H1 (cell line): ENCODE data around the gene AAGAB. TPM values are rescaled to one million over a fixed set of nuclear protein-coding genes. Genes with fewer than 3 reads are reported as not detected.

Source experiments
- CTCF ChIA-PET: fragments of 300-600 bp; sonication (Branson Sonifier 250); formaldehyde crosslinking; loops from one replicate; lab custom pipeline; 2021; ENCODE audit not compliant: partially characterized antibody; lab: Charles Lee
- POLR2A ChIA-PET: fragments of 300-600 bp; sonication (Branson Sonifier 250); formaldehyde crosslinking; loops from one replicate; lab custom pipeline; 2021; ENCODE audit warnings: inconsistent platforms; ENCODE audit not compliant: partially characterized antibody; lab: Charles Lee
- DNase-seq, 2 experiments: peaks; one replicate each; pipeline versions ENCODE4 v3.0.0 to v3.0.0-alpha.2; 2010 to 2022; ENCODE audit warnings: low spot score in 2 of 2, low read depth in 1 of 2, mixed read lengths in 1 of 2
- FAIRE-seq: peaks from 2 replicates; lab custom pipeline; 2011; peaks lifted over from hg19 to GRCh38; lab: Jason Lieb, UNC
- H2AFZ ChIP-seq: 2 replicates; pipeline ENCODE4 v1.8.1; 2012; ENCODE audit warnings: low read length, inconsistent platforms
- H2AK5ac ChIP-seq: 2 replicates; pipeline ENCODE4 v1.6.1; 2013; ENCODE audit warnings: low read depth, low read length
- H2BK120ac ChIP-seq: replicated peaks from 2 replicates; pipeline ENCODE3; 2013; ENCODE audit warnings: low read depth, low read length, inconsistent platforms
- H2BK12ac ChIP-seq: 2 replicates; pipeline ENCODE4 v1.6.1; 2013; ENCODE audit warnings: low read depth, low read length
- H2BK15ac ChIP-seq: 2 replicates; pipeline ENCODE4 v1.6.1; 2013; ENCODE audit warnings: low read length
- H2BK20ac ChIP-seq: 2 replicates; pipeline ENCODE4 v1.6.1; 2013; ENCODE audit warnings: low read length
- H2BK5ac ChIP-seq: 2 replicates; pipeline ENCODE4 v1.6.1; 2013; ENCODE audit warnings: low read depth, low read length
- H3K14ac ChIP-seq: 2 replicates; pipeline ENCODE4 v1.6.1; 2013; ENCODE audit warnings: inconsistent platforms; ENCODE audit not compliant: insufficient read length
- H3K18ac ChIP-seq: 2 replicates; pipeline ENCODE4 v1.6.1; 2013; ENCODE audit warnings: low read length; ENCODE audit errors: extremely low read depth
- H3K23ac ChIP-seq: 2 replicates; pipeline ENCODE4 v1.6.1; 2013; ENCODE audit warnings: inconsistent platforms; ENCODE audit not compliant: insufficient read length
- H3K23me2 ChIP-seq: 2 replicates; pipeline ENCODE4 v1.6.1; 2013; ENCODE audit warnings: low read depth, low read length
- H3K27ac ChIP-seq: 2 replicates; pipeline ENCODE4 v1.6.1; 2011; ENCODE audit warnings: low read depth, low read length, inconsistent platforms
- H3K27me3 ChIP-seq, 4 experiments: replicated peaks in 1 of 4; 1 replicate in 1 of 4; 2 replicates in 3 of 4; pipeline versions ENCODE4 v1.6.1 to v1.8.1; 2011 to 2013; ENCODE audit warnings: low read length in 3 of 4, mild to moderate bottlenecking in 3 of 4, inconsistent platforms in 2 of 4, mixed read lengths in 2 of 4, moderate library complexity in 1 of 4; ENCODE audit not compliant: control insufficient read depth in 3 of 4, insufficient read depth in 3 of 4; ENCODE audit errors: extremely low read depth in 1 of 4
- H3K36me3 ChIP-seq, 4 experiments: 2 replicates each; pipeline versions ENCODE4 v1.6.1 to v1.8.1; 2011 to 2013; ENCODE audit warnings: mild to moderate bottlenecking in 4 of 4, low read length in 3 of 4, moderate library complexity in 2 of 4, control low read depth in 1 of 4, inconsistent platforms in 1 of 4; ENCODE audit not compliant: insufficient read depth in 4 of 4, control insufficient read depth in 2 of 4
- H3K4ac ChIP-seq: replicated peaks from 2 replicates; pipeline ENCODE3; 2013; ENCODE audit warnings: low read length, low read depth, mixed read lengths, inconsistent platforms; ENCODE audit not compliant: insufficient read length
- H3K4me1 ChIP-seq, 4 experiments: replicated peaks in 1 of 4; 1 replicate in 1 of 4; 2 replicates in 3 of 4; pipeline versions ENCODE4 v1.6.1 to v1.8.1; 2011 to 2013; ENCODE audit warnings: low read length in 3 of 4, inconsistent platforms in 2 of 4, mixed read lengths in 1 of 4; ENCODE audit not compliant: insufficient read depth in 4 of 4, control insufficient read depth in 3 of 4
- H3K4me2 ChIP-seq, 2 experiments: 2 replicates each; pipeline versions ENCODE4 v1.6.1 to v1.8.1; 2011 to 2013; ENCODE audit warnings: low read depth in 2 of 2, low read length in 2 of 2, control low read depth in 1 of 2, inconsistent platforms in 1 of 2, mild to moderate bottlenecking in 1 of 2; ENCODE audit not compliant: insufficient read depth in 1 of 2
- H3K4me3 ChIP-seq, 4 experiments: fragments of 200-600, 300-600 bp in 1 of 4; sonication (generic), shearing (Covaris generic), sonication (Bioruptor Twin) in 1 of 4; 2 replicates each; pipeline versions ENCODE4 v1.5.1 to v1.8.1; 2011 to 2016; ENCODE audit warnings: low read length in 4 of 4, low read depth in 3 of 4, control low read depth in 2 of 4, inconsistent platforms in 2 of 4, mild to moderate bottlenecking in 2 of 4, mixed read lengths in 1 of 4, moderate library complexity in 1 of 4; ENCODE audit not compliant: insufficient read depth in 2 of 4; ENCODE audit errors: extremely low read depth in 1 of 4
- H3K56ac ChIP-seq: replicated peaks from 2 replicates; pipeline ENCODE3; 2013; ENCODE audit warnings: low read depth, mild to moderate bottlenecking, mixed read lengths, low read length, inconsistent platforms; ENCODE audit not compliant: insufficient read length
- H3K79me1 ChIP-seq: 2 replicates; pipeline ENCODE4 v1.6.1; 2013; ENCODE audit warnings: low read depth, low read length, control low read depth
- H3K79me2 ChIP-seq, 2 experiments: 2 replicates each; pipeline versions ENCODE4 v1.6.1 to v1.8.1; 2012 to 2013; ENCODE audit warnings: low read length in 2 of 2, mild to moderate bottlenecking in 2 of 2, inconsistent platforms in 1 of 2; ENCODE audit not compliant: insufficient read depth in 2 of 2, control insufficient read depth in 1 of 2
- H3K9ac ChIP-seq, 4 experiments: replicated peaks in 1 of 4; 1 replicate in 1 of 4; 2 replicates in 3 of 4; pipeline versions ENCODE4 v1.6.1 to v1.8.1; 2011 to 2013; ENCODE audit warnings: low read depth in 3 of 4, low read length in 3 of 4, control low read depth in 2 of 4, mild to moderate bottlenecking in 2 of 4, moderate library complexity in 2 of 4, inconsistent platforms in 1 of 4; ENCODE audit errors: extremely low read depth in 1 of 4
- H3K9me3 ChIP-seq, 2 experiments: 2 replicates each; pipeline versions ENCODE4 v1.6.1 to v1.8.1; 2012 to 2013; ENCODE audit warnings: mild to moderate bottlenecking in 2 of 2, moderate library complexity in 2 of 2, control low read depth in 1 of 2, inconsistent platforms in 1 of 2, low read depth in 1 of 2, low read length in 1 of 2, mixed read lengths in 1 of 2; ENCODE audit not compliant: insufficient read depth in 2 of 2
- H4K20me1 ChIP-seq, 2 experiments: replicated peaks in 1 of 2; 2 replicates each; pipeline versions ENCODE3 to v1.8.1; 2011 to 2013; ENCODE audit warnings: inconsistent platforms in 2 of 2, low read length in 2 of 2, mild to moderate bottlenecking in 1 of 2; ENCODE audit not compliant: insufficient read depth in 2 of 2, control insufficient read depth in 1 of 2
- H4K5ac ChIP-seq: 2 replicates; pipeline ENCODE4 v1.6.1; 2013; ENCODE audit warnings: low read length, low read depth, mixed read lengths, inconsistent platforms; ENCODE audit not compliant: insufficient read length
- H4K8ac ChIP-seq: 2 replicates; pipeline ENCODE4 v1.8.0; 2013; ENCODE audit warnings: mild to moderate bottlenecking, moderate library complexity, low read length, inconsistent platforms; ENCODE audit not compliant: insufficient read depth; ENCODE audit errors: extremely low read depth
- H4K91ac ChIP-seq: replicated peaks from 2 replicates; pipeline ENCODE3; 2013; ENCODE audit warnings: low read length, mixed read lengths, inconsistent platforms; ENCODE audit not compliant: insufficient read length
- CEBPB ChIP-seq: IDR thresholded peaks from 2 replicates; pipeline ENCODE4 v1.6.1; 2012; ENCODE audit warnings: low read depth, low read length
- CHD2 ChIP-seq: IDR thresholded peaks from 2 replicates; pipeline ENCODE4 v1.6.1; 2012; ENCODE audit warnings: low read length, improper control_type of control experiment
- EP300 ChIP-seq, 2 experiments: IDR thresholded peaks; 1 replicate in 1 of 2; 2 replicates in 1 of 2; pipeline ENCODE4 v1.6.1; 2011 to 2012; ENCODE audit warnings: low read depth in 2 of 2, low read length in 2 of 2, mild to moderate bottlenecking in 2 of 2, borderline replicate concordance in 1 of 2, inconsistent platforms in 1 of 2, moderate library complexity in 1 of 2
- NRF1 ChIP-seq: IDR thresholded peaks from 2 replicates; pipeline ENCODE4 v1.6.1; 2011; ENCODE audit warnings: mild to moderate bottlenecking, low read depth, low read length, improper control_type of control experiment
- POLR2A ChIP-seq, 2 experiments: IDR thresholded peaks; 1 replicate in 1 of 2; 2 replicates in 1 of 2; pipeline ENCODE4 v1.6.1; 2011; ENCODE audit warnings: low read depth in 2 of 2, low read length in 2 of 2, mild to moderate bottlenecking in 2 of 2; ENCODE audit errors: control extremely low read depth in 1 of 2
- RBBP5 ChIP-seq: IDR thresholded peaks from 2 replicates; pipeline ENCODE4 v1.7.1; 2012; ENCODE audit warnings: low read depth, mild to moderate bottlenecking, inconsistent platforms, low read length, moderate library complexity, borderline replicate concordance
- RNF2 ChIP-seq: fragments of 200-900, 300-1000 bp; sonication (generic); IDR thresholded peaks from 2 replicates; pipeline ENCODE4 v1.7.1; 2016; ENCODE audit warnings: borderline replicate concordance, low read depth, mild to moderate bottlenecking, antibody characterized with exemption, low read length; ENCODE audit not compliant: poor library complexity, severe bottlenecking; ENCODE audit errors: missing control alignments
- SIN3A ChIP-seq, 2 experiments: IDR thresholded peaks in 1 of 2; conservative IDR thresholded peaks in 1 of 2; 2 replicates each; pipeline ENCODE4 v1.6.1; 2011 to 2012; ENCODE audit warnings: low read length in 2 of 2, improper control_type of control experiment in 1 of 2, low read depth in 1 of 2, mild to moderate bottlenecking in 1 of 2
- SP4 ChIP-seq: IDR thresholded peaks from 2 replicates; pipeline ENCODE4 v1.6.1; 2012; ENCODE audit warnings: low read length, inconsistent platforms
- SUZ12 ChIP-seq: fragments of 200-600 bp; sonication (generic); IDR thresholded peaks from 2 replicates; pipeline ENCODE4 v1.6.1; 2012; ENCODE audit warnings: mild to moderate bottlenecking, inconsistent platforms, low read length, moderate library complexity, mixed read lengths
- TAF1 ChIP-seq: IDR thresholded peaks from 2 replicates; pipeline ENCODE4 v1.6.1; 2011; ENCODE audit warnings: mild to moderate bottlenecking, low read depth, low read length
- ZNF274 ChIP-seq: IDR thresholded peaks from 2 replicates; pipeline ENCODE4 v1.7.0; 2012; ENCODE audit warnings: low read length, borderline replicate concordance; ENCODE audit errors: extremely low read depth
- WGBS, 2 experiments: shearing (Covaris generic) in 1 of 2; methylation state at CpG; one replicate each; pipeline versions ENCODE4 v1.1.6 to v1.1.7; 2013 to 2015; ENCODE audit warnings: low lambda C conversion rate in 2 of 2, mixed read lengths in 2 of 2, inconsistent platforms in 1 of 2, low coverage in 1 of 2, missing lambda C conversion rate in 1 of 2; ENCODE audit not compliant: insufficient replicate concordance in 2 of 2, insufficient coverage in 1 of 2, insufficient read length in 1 of 2; ENCODE audit errors: extremely low coverage in 1 of 2, missing lambda C conversion rate in 1 of 2; 5-methylcytosine and 5-hydroxymethylcytosine counted together
- polyA plus RNA-seq, 7 experiments: library from polyadenylated mRNA; depleted of rRNA in 3 of 7; stranded (reverse) in 5 of 7; unstranded in 2 of 7; fragments of >200 nt in 5 of 7; fragments of 200-250 nt in 2 of 7; gene quantifications; 1 replicate in 5 of 7; 2 replicates in 1 of 7; 4 replicates in 1 of 7; pipeline versions ENCODE4 v1.2.1 to v1.2.3, GENCODE V29; 2011 to 2013; ENCODE audit warnings: missing spikeins in 2 of 7, mixed read lengths in 2 of 7
- total RNA-seq: library from RNA; stranded (reverse); fragmentation: NEBNext Ultra II Directional; extraction: Animal tissue kit (Norgen Biotek cat#: 25700); gene quantifications from 2 replicates; pipeline ENCODE4 v1.2.1, GENCODE V29; 2021

Gene AAGAB
- total and polyA plus RNA-seq, 2 of the 8 experiments (the other 6 are each of a cell fraction or from before 2014, with no cell fraction given) = 20.1 to 45.9 TPM

DNA sequence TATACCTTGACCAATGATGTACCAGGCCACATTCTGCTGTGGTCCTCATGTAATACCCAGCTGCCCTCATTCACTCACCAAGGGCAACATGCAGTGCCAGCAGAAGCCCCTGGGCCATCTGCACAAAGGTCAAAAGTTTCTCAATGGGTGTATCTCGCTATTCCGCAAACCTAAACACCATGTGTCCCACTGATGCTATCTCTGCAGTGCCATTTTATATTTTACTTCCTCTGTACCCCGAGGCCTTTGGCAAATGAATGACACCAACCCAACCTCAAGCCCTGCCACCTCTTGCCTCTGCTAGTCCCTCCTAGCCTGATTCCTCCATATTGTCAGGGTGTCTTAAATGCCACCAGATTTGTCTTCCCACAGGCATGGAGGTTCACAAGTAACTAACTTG is 59.2 kb downstream of the AAGAB start:
- WGBS, 2 experiments = 96% methylated on average over 3 of the region's 3 CpGs; no CpG with 5 or more reads in 1 of the 2 experiments
- Histone ChIP-seq H3K9me3 (no peaks in the 10 kb centered on the region), H3K23me2 (no peaks in the 10 kb centered on the region), H2BK120ac (no peak overlapping the region), H3K4me1 (peaks cover 0 to 3% (median 1%) of the 10 kb centered on the region in 4 experiments; a peak in 2 of 7 replicates), H2AK5ac (no peak overlapping the region), H3K27me3 (no peaks in the 10 kb centered on the region), H3K18ac (no peak overlapping the region), H3K4ac (no peak overlapping the region), H4K20me1 (peaks cover 0 to 3% of the 10 kb centered on the region in 2 experiments), H3K56ac (no peak overlapping the region), H3K27ac (no peak overlapping the region), H3K36me3 (peaks cover 0 to 17% (median 0%) of the 10 kb centered on the region in 4 experiments; a peak in 3 of 8 replicates), H3K23ac (no peak overlapping the region), H4K91ac (no peak overlapping the region), H2BK12ac (no peak overlapping the region), H3K9ac (no peak overlapping the region), H2BK20ac (no peak overlapping the region), H2BK5ac (no peak overlapping the region), H4K8ac (no peak overlapping the region), H4K5ac (no peak overlapping the region), H3K79me2 (no peaks in the 10 kb centered on the region), H2BK15ac (no peak overlapping the region), H3K14ac (no peak overlapping the region), H3K4me3 (no peak overlapping the region), H3K4me2 (no peak overlapping the region), H2AFZ (no peak overlapping the region), H3K79me1 (peaks cover 2% of the 10 kb centered on the region)
- TF ChIP-seq ZNF274 (no peak), NRF1 (no peak), SUZ12 (no peak), CEBPB (no peak), CHD2 (no peak), EP300 (IDR thresholded peaks at IDR 0.05; ENCODE audit: borderline replicate concordance in 1 of 2, low read depth in 2 of 2, low read length in 2 of 2) (no peak), RNF2 (no peak), POLR2A (IDR thresholded peaks at IDR 0.05; ENCODE audit: control extremely low read depth in 1 of 2, low read depth in 2 of 2, low read length in 2 of 2) (no peak), SP4 (no peak), SIN3A (conservative IDR thresholded peaks at IDR 0.05 in 1 of 2, IDR thresholded peaks at IDR 0.05 in 1 of 2; ENCODE audit: low read depth in 1 of 2, low read length in 2 of 2) (no peak), TAF1 (no peak), RBBP5 (no peak)
- no peak for DNase-seq
- POLR2A ChIA-PET = interaction anchor here (0.6 kb wide), 1 partner anchor 1145 kb away, joined by 3 read pairs; no protein-coding TSS in a partner anchor
- no peak for FAIRE-seq
- CTCF ChIA-PET = interaction anchor here (1.0 kb wide), 1 partner anchor 13 kb away, joined by 3 read pairs; no protein-coding TSS in a partner anchor
